SU-DHL-6 (cell line): ENCODE results near the gene LDHA.

ENCODE experiments used
- H2AFZ ChIP-seq: fragments of 200-600 bp; sonication (generic); 2 replicates; pipeline ENCODE4 v1.6.1; 2014; ENCODE audit warnings: low read depth, mild to moderate bottlenecking, moderate library complexity, mixed read lengths, antibody characterized with exemption, low read length; ENCODE audit not compliant: severe bottlenecking
- H3F3A ChIP-seq: fragments of 200-600 bp; shearing (Covaris generic); 2 replicates; pipeline ENCODE4 v1.6.0; 2016; ENCODE audit warnings: antibody characterized with exemption, mild to moderate bottlenecking; ENCODE audit not compliant: insufficient read depth
- H3K27ac ChIP-seq: fragments of 200-600 bp; sonication (generic); 2 replicates; pipeline ENCODE4 v1.5.1; 2016; ENCODE audit warnings: low read depth, mild to moderate bottlenecking, low read length, moderate library complexity, mixed read lengths
- H3K27me3 ChIP-seq: fragments of 200-600 bp; sonication (generic), shearing (Covaris generic); 2 replicates; pipeline ENCODE4 v1.6.0; 2014; ENCODE audit warnings: mild to moderate bottlenecking, low read length
- H3K36me3 ChIP-seq: fragments of 200-600 bp; sonication (generic); 2 replicates; pipeline ENCODE4 v1.6.1; 2014; ENCODE audit warnings: mild to moderate bottlenecking, low read length, mixed read lengths
- H3K4me2 ChIP-seq: fragments of 300-600, 200-600 bp; shearing (Covaris generic), sonication (generic); 2 replicates; pipeline ENCODE4 v1.6.0; 2014; ENCODE audit warnings: low read length, low read depth, mild to moderate bottlenecking; ENCODE audit not compliant: poor library complexity, severe bottlenecking
- H3K4me3 ChIP-seq: fragments of 200-600 bp; sonication (generic); 2 replicates; pipeline ENCODE4 v1.5.1; 2014; ENCODE audit warnings: antibody characterized with exemption, low read length, mild to moderate bottlenecking, mixed read lengths; ENCODE audit not compliant: insufficient read depth, poor library complexity, severe bottlenecking
- H3K79me2 ChIP-seq: fragments of 200-600 bp; sonication (generic); 2 replicates; pipeline ENCODE4 v1.6.1; 2014; ENCODE audit warnings: mild to moderate bottlenecking, low read length, moderate library complexity; ENCODE audit not compliant: insufficient read depth
- H3K9ac ChIP-seq: fragments of 200-600 bp; sonication (generic); 2 replicates; pipeline ENCODE4 v1.7.0; 2014; ENCODE audit warnings: mild to moderate bottlenecking, low read length
- H3K9me2 ChIP-seq: fragments of 200-600 bp; sonication (generic); replicated peaks from 2 replicates; pipeline ENCODE4 v1.6.1; 2014; ENCODE audit warnings: low read length; ENCODE audit not compliant: insufficient read depth
- H3K9me3 ChIP-seq: fragments of 200-600 bp; sonication (generic); 2 replicates; pipeline ENCODE4 v1.6.1; 2014; ENCODE audit warnings: low read length, mixed read lengths; ENCODE audit not compliant: insufficient read depth
- H4K20me1 ChIP-seq: fragments of 200-600 bp; sonication (generic); 2 replicates; pipeline ENCODE4 v1.6.1; 2014; ENCODE audit warnings: low read depth, mild to moderate bottlenecking, antibody characterized with exemption, low read length, moderate library complexity, mixed read lengths
- CTCF ChIP-seq: fragments of 200-600 bp; sonication (generic); IDR thresholded peaks from one replicate; pipeline ENCODE4 v1.5.1; 2017; ENCODE audit warnings: antibody characterized with exemption, mild to moderate bottlenecking, low read length, moderate library complexity; ENCODE audit not compliant: insufficient read depth, poor library complexity, severe bottlenecking
- EZH2phosphoT487 ChIP-seq: fragments of 200-600 bp; sonication (generic), shearing (Covaris generic); conservative IDR thresholded peaks from 2 replicates; pipeline ENCODE4 v1.6.1; 2018; ENCODE audit warnings: mild to moderate bottlenecking, antibody characterized with exemption, low read length, moderate library complexity, mixed read lengths

Gene LDHA

DNA sequence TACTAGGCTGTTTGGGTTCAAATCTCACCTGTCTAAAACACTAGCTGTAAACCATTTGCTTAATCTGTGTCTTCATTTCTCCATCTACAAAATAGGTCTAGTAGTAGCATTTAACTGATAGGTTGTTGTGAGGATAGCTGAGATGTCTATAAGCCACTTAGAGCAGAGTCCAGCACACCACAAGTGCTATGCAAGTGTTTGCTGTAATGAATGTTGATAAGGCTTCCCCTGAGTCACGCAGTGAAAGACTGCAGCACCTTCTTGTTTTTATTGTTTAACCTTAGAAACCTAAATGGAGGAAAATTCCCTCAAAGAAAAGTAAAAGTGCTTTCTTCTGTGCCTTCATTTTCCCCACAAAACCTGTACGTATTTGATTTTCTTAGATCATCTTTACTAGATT, 23.1 kb upstream of the LDHA start:
- Histone ChIP-seq H3F3A (0 out of 2 replicates have a peak, but pooled peaks cover 3% of the 10 kb centered on the region), H3K36me3 (peaks cover 6% of the 10 kb centered on the region; the same call in 1 of the 2 replicates), H3K9me2 (no peaks in the 10 kb centered on the region), H2AFZ (no peak overlapping the region), H3K79me2 (no peaks in the 10 kb centered on the region), H3K4me2 (no peak overlapping the region), H4K20me1 (no peaks in the 10 kb centered on the region), H3K4me3 (no peak overlapping the region), H3K27me3 (no peaks in the 10 kb centered on the region), H3K9me3 (no peaks in the 10 kb centered on the region), H3K27ac (no peak overlapping the region), H3K9ac (no peak overlapping the region)
- TF ChIP-seq EZH2phosphoT487 (no peak), CTCF (no peak)

DNA sequence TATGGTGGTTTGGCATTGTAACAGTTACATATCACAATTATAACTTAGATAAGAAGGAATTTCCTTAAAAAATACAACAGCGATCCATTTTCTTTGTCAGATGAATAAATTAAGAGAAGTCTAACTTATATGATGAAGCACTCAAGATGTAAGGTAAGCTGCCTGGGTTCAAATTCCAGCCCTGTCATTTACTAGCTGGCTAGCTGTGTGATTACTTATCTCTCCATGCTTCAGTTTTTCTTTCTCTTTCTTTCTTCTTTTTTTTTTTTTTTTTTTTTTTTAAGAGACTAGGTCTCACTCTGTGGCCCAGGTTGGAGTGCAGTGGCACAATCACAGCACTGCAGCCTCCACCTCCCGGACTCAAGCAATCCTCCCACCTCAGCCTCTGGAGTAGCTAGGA, 22.2 kb upstream of the LDHA start:
- Histone ChIP-seq H3K4me3 (no peak overlapping the region), H3K9ac (no peak overlapping the region), H3K27ac (no peak overlapping the region), H3K9me2 (no peaks in the 10 kb centered on the region), H3F3A (0 out of 2 replicates have a peak, but pooled peaks cover 3% of the 10 kb centered on the region), H3K4me2 (no peak overlapping the region), H4K20me1 (no peaks in the 10 kb centered on the region), H2AFZ (no peak overlapping the region), H3K27me3 (no peaks in the 10 kb centered on the region), H3K9me3 (no peaks in the 10 kb centered on the region), H3K36me3 (no peaks in the 10 kb centered on the region), H3K79me2 (no peaks in the 10 kb centered on the region)
- TF ChIP-seq CTCF (no peak), EZH2phosphoT487 (no peak)

DNA sequence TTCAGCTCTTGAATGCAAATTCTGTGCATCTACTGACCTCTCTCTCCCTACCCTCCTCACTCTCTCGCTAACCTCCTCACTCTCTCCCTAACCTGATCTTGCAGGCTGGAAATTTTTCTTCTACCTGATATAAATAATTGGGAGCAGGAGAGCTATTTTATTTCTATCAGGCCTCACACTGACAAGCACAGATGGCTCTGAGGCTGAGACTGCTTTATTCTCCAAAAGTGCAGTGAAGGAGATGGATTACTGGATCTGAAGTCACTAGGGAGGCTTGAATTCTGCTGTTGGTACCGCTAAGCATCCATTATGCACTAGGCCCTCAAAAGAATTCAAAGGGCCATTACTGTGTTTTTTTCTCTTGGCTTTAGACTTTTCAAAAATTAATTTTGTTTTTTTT, 19.4 kb upstream of the LDHA start:
- Histone ChIP-seq H3K4me3 (no peak overlapping the region), H3K9me3 (no peaks in the 10 kb centered on the region), H3K27me3 (no peaks in the 10 kb centered on the region), H3K4me2 (no peak overlapping the region), H3K9me2 (no peaks in the 10 kb centered on the region), H3K36me3 (no peaks in the 10 kb centered on the region), H2AFZ (no peak overlapping the region), H4K20me1 (no peaks in the 10 kb centered on the region), H3K9ac (no peak overlapping the region), H3K79me2 (no peaks in the 10 kb centered on the region), H3F3A (no peaks in the 10 kb centered on the region), H3K27ac (no peak overlapping the region)
- TF ChIP-seq CTCF: no peak
- no peak for TF ChIP-seq EZH2phosphoT487
